HL-60 (cell line): Measurements from ENCODE around the gene KCNQ1.

Source experiments
- GABPA ChIP-seq: IDR thresholded peaks from 2 replicates; pipeline ENCODE4 v1.6.1; 2012; ENCODE audit warnings: low read depth
- REST ChIP-seq: IDR thresholded peaks from 2 replicates; pipeline ENCODE4 v1.6.1; 2012; ENCODE audit warnings: low read depth; ENCODE audit not compliant: insufficient replicate concordance
- TF ChIP-seq, protein P1 (sequence below): IDR thresholded peaks from one replicate; pipeline ENCODE4 v1.5.1; 2011; ENCODE audit warnings: low read length, control low read depth, inconsistent platforms; ENCODE audit not compliant: insufficient read depth

DNA sequence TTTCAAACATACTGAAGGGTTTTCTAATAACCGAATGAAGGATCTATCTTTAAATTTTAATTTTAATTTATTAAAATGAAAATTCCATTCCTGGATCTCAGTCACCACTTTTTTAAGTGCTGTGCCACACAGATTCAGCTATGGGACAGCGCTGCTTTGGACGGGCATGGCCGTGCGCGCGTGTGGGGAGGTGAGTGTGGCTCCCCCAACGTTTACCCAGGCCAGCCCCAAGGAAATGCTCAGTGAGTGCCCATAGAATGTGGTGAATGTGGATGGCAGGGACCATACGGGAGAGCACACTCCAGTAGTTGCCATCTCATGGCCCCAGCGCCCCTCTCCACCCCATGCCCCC, 343.0 kb downstream of the KCNQ1 start:
- TF ChIP-seq, protein P1, sequence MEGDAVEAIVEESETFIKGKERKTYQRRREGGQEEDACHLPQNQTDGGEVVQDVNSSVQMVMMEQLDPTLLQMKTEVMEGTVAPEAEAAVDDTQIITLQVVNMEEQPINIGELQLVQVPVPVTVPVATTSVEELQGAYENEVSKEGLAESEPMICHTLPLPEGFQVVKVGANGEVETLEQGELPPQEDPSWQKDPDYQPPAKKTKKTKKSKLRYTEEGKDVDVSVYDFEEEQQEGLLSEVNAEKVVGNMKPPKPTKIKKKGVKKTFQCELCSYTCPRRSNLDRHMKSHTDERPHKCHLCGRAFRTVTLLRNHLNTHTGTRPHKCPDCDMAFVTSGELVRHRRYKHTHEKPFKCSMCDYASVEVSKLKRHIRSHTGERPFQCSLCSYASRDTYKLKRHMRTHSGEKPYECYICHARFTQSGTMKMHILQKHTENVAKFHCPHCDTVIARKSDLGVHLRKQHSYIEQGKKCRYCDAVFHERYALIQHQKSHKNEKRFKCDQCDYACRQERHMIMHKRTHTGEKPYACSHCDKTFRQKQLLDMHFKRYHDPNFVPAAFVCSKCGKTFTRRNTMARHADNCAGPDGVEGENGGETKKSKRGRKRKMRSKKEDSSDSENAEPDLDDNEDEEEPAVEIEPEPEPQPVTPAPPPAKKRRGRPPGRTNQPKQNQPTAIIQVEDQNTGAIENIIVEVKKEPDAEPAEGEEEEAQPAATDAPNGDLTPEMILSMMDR: no peak
- TF ChIP-seq REST: no peak
- no peak for TF ChIP-seq GABPA
